SK-N-MC (cell line): ENCODE data around the gene ERBB4.

Experiments used
- EZH2 ChIP-seq: fragments of 200-600 bp; sonication (generic); IDR thresholded peaks from one replicate; pipeline ENCODE4 v1.6.1; 2017; ENCODE audit warnings: antibody characterized with exemption
- POLR2AphosphoS5 ChIP-seq: IDR thresholded peaks from 2 replicates; pipeline ENCODE4 v1.6.1; 2012; ENCODE audit warnings: mild to moderate bottlenecking, low read depth, low read length, borderline replicate concordance

DNA sequence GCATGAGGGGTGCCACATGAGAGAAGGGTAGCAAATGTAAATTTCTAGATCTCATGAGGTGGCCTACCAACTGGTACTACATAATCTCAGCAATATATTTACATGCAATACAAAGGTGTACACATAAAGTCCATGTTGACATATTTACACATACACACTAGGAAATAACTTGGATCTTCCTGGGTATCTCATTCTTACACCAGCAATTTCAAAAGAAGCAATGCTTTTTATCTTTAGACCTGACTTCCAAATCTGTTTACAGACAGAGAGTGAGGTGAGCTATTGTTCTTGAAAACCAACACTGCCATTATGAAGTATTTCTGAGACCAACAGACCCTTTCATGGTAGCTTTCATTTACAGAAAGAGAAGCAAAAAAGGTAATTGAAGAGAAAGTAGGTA, 184.2 kb downstream of the ERBB4 start:
- TF ChIP-seq POLR2AphosphoS5, result no peak
- no peak for TF ChIP-seq EZH2
